OCI-LY3 (cell line): ENCODE results near the gene AKAP1.

Experiments
- CTCF ChIP-seq: fragments of 200-600, 300-600 bp; sonication (generic); IDR thresholded peaks from 2 replicates; pipeline ENCODE4 v1.5.1; 2014; ENCODE audit warnings: antibody characterized with exemption, low read length, low read depth
- EZH2phosphoT487 ChIP-seq: fragments of 200-600 bp; shearing (Covaris generic); IDR thresholded peaks from 2 replicates; pipeline ENCODE4 v1.6.1; 2018; ENCODE audit warnings: antibody characterized with exemption, mixed run types, low read depth

GRCh38 chr17:57043276-57043675 is 41.8 kb upstream of the AKAP1 start:
- no peak for TF ChIP-seq EZH2phosphoT487
- TF ChIP-seq CTCF: no peak
